Spleen (tissue), 11 donors: ENCODE measurements around the gene CHD9. TPM values are rescaled to one million over a fixed set of nuclear protein-coding genes. Genes with fewer than 3 reads are reported as not detected.
A peak's percentile ranks its signal among the peaks of the same experiment; 100 is the strongest.

ENCODE experiments used
- DNase-seq: peaks from one replicate; pipeline ENCODE4 v3.0.0-alpha.2; 2020
- H3K27ac ChIP-seq, 8 donors: fragments of 200-600 bp; sonication (generic) in 7 of 8; 1 replicate in 4 of 8; 2 replicates in 4 of 8; pipeline versions ENCODE4 v1.5.0 to v1.8.0; 2016 to 2021; ENCODE audit warnings: inconsistent platforms in 4 of 8, mild to moderate bottlenecking in 4 of 8, moderate library complexity in 1 of 8
- H3K27me3 ChIP-seq, 7 donors: fragments of 200-600 bp; sonication (generic) in 6 of 7; replicated peaks in 1 of 7; 1 replicate in 4 of 7; 2 replicates in 3 of 7; pipeline versions ENCODE4 v1.5.0 to v1.8.0; 2016 to 2021; ENCODE audit warnings: inconsistent platforms in 3 of 7, mild to moderate bottlenecking in 1 of 7
- H3K36me3 ChIP-seq, 6 donors: fragments of 200-600 bp; sonication (generic) in 5 of 6; 1 replicate in 4 of 6; 2 replicates in 2 of 6; pipeline versions ENCODE4 v1.5.0 to v1.8.0; 2016 to 2021; ENCODE audit warnings: inconsistent platforms in 2 of 6
- H3K4me1 ChIP-seq, 6 donors: fragments of 200-600 bp; sonication (generic) in 5 of 6; 1 replicate in 3 of 6; 2 replicates in 3 of 6; pipeline versions ENCODE4 v1.5.0 to v1.8.0; 2016 to 2021; ENCODE audit warnings: inconsistent platforms in 3 of 6
- H3K4me3 ChIP-seq, 8 donors: fragments of 200-600 bp; sonication (generic) in 7 of 8; 1 replicate in 4 of 8; 2 replicates in 4 of 8; pipeline versions ENCODE4 v1.5.0 to v1.8.0; 2016 to 2021; ENCODE audit warnings: inconsistent platforms in 4 of 8, mild to moderate bottlenecking in 4 of 8, moderate library complexity in 2 of 8
- H3K9me3 ChIP-seq, 8 donors: fragments of 200-600 bp; sonication (generic) in 7 of 8; 1 replicate in 4 of 8; 2 replicates in 4 of 8; pipeline versions ENCODE4 v1.5.0 to v1.8.0; 2016 to 2021; ENCODE audit warnings: inconsistent platforms in 4 of 8
- POLR2A ChIP-seq, 3 donors: fragments of 450-650 bp; IDR thresholded peaks; one replicate each; pipeline ENCODE4 v1.5.1; 2017; ENCODE audit warnings: antibody characterized with exemption in 3 of 3, mild to moderate bottlenecking in 1 of 3
- POLR2AphosphoS5 ChIP-seq, 3 donors: sonication (generic); formaldehyde crosslinking; IDR thresholded peaks; one replicate each; pipeline ENCODE4 v1.5.1; 2017; ENCODE audit warnings: antibody characterized with exemption in 3 of 3
- WGBS, 5 donors: extraction: QIAGEN DNeasy Blood & Tissue Kit in 3 of 5; methylation state at CpG; one replicate each; pipeline versions ENCODE4 v1.1.5 to v1.1.7; 2013 to 2018; 5-methylcytosine and 5-hydroxymethylcytosine counted together
- intact Hi-C: fragments of 100-400 bp; cut with DNase I; formaldehyde crosslinking; loops from one replicate; pipeline ENCODE4 v1.15.0; 2023; ENCODE audit warnings: low total_unique reads
- polyA plus RNA-seq, 3 donors: library from polyadenylated mRNA; stranded (reverse); fragments of 200-250 nt; gene quantifications; one replicate each; pipeline ENCODE4 v1.2.1, GENCODE V29; 2013
- total RNA-seq, 7 donors: library from RNA; depleted of rRNA in 3 of 7; stranded (reverse); fragments of >200 nt in 3 of 7; fragmentation: NEBNext Ultra II Directional in 4 of 7; extraction: Animal tissue kit (Norgen Biotek cat#: 25700) in 4 of 7; gene quantifications; one replicate each; pipeline versions ENCODE4 v1.1.0 to v1.2.1, GENCODE V29; 2016 to 2021
- TF ChIP-seq, protein P1 (sequence below), 11 experiments: fragments of 200-600 bp in 7 of 11; fragments of 450-650 bp in 4 of 11; sonication (generic) in 4 of 11; IDR thresholded peaks in 8 of 11; conservative IDR thresholded peaks in 3 of 11; 1 replicate in 7 of 11; 2 replicates in 4 of 11; pipeline versions ENCODE4 v1.4.0 to v1.8.0; 2016 to 2021; ENCODE audit warnings: antibody characterized with exemption in 11 of 11, inconsistent platforms in 4 of 11, mild to moderate bottlenecking in 1 of 11
- donor health status: healthy with polysubstance abuse.
- donor health status: DM: no; HTN: no; CAD: no; lungs with moderate emphysema.
- donor health status: DM: no; HTN: no; CAD: no.
- donor health status: Bipolar disorder and iron deficiency.
- donor health status: healthy.
- donor health status: DM: no; HTN: no; CAD: no.
- donor health status: DM: yes; HTN: yes; CAD: no.

The CHD9 gene
- total and polyA plus RNA-seq, 10 donors: 16.7 to 93.3 (median 76.0) TPM

DNA sequence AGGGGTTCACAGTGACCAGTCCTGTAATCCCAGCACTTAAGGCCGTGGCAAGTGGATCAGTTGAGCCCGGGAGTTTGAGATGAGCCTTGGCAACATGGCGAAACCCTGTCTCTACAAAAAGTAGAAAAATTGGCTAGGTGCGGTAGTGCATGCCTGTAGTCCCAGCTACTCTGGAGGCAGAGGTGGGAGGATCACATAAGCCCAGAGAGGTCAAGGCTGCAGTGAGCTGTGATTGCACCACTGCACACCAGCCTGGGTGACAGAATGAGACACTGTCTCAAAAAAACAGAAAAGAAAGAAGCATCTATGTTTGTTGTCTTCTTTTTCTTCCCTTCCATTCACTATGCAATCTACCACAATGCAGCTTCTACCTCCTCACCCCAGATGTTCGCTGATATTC, 227.5 kb downstream of the CHD9 start:
- Histone ChIP-seq H3K27me3 (no peaks in the 10 kb centered on the region), H3K4me1 (peaks cover 0 to 12% (median 0%) of the 10 kb centered on the region in 6 donors), H3K36me3 (peaks cover 0 to 89% (median 45%) of the 10 kb centered on the region in 6 donors), H3K4me3 (no peak overlapping the region), H3K9me3 (no peaks in the 10 kb centered on the region), H3K27ac (no peak overlapping the region)
- intact Hi-C loops: loop anchor here (10.0 kb wide), 1 partner anchor 228 kb away; the partner anchor contains the start of genes CHD9 and CHD9NB
- WGBS, 5 donors: 90 to 94% (median 92%) methylated on average over 5 of the region's 5 CpGs
- DNase-seq: no peak
- no peak for TF ChIP-seq POLR2AphosphoS5 (IDR thresholded peaks at IDR 0.05)
- TF ChIP-seq POLR2A (IDR thresholded peaks at IDR 0.05): no peak
- TF ChIP-seq, protein P1, sequence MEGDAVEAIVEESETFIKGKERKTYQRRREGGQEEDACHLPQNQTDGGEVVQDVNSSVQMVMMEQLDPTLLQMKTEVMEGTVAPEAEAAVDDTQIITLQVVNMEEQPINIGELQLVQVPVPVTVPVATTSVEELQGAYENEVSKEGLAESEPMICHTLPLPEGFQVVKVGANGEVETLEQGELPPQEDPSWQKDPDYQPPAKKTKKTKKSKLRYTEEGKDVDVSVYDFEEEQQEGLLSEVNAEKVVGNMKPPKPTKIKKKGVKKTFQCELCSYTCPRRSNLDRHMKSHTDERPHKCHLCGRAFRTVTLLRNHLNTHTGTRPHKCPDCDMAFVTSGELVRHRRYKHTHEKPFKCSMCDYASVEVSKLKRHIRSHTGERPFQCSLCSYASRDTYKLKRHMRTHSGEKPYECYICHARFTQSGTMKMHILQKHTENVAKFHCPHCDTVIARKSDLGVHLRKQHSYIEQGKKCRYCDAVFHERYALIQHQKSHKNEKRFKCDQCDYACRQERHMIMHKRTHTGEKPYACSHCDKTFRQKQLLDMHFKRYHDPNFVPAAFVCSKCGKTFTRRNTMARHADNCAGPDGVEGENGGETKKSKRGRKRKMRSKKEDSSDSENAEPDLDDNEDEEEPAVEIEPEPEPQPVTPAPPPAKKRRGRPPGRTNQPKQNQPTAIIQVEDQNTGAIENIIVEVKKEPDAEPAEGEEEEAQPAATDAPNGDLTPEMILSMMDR (IDR thresholded peaks at IDR 0.05 in 8 of 11, conservative IDR thresholded peaks at IDR 0.05 in 3 of 11): no peak

DNA sequence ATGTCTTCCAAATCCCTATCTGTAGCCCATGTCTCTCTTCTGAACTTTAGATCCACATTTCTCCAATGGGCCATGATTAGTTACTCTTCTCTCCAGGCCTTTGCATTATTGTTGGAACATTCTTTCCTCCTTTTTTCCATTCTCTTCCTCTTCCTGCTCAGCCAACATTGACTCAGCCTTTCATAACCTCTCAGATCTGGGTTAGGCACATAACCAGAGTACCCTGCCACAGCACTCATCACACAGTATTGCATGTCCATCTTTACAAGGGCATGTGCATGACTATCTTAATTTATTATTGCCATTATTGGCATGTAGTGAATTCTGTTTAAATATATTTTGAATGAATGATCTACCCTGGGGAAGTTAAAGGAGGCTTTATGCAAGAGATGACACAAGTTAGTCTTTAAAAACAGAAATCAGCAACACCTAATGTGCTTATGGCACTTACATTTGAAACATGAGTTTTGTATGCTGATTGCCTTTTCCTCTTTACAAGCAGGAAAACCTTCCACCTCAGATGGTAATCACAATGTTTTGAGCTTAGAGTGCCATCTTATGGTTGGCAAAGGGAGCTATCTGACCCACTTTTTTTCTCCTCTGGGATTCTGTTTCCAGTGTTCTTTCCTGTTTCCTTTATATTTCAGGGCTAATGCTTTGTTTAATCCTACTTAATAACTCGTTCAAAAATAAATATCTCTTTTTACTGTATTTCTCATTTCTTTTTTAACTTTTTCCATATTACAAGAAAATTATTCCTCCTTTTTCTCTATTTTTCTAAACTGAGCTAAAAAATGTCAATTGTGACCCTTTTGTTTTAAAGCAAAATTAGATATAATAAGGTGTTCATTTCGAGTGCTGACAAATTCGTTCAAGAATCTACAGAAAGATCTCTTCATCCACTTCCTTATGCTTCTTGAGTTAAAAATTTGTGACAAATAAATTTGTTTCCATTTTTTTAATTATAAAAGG, 228.5 kb downstream of the CHD9 start:
- no peak for DNase-seq
- H3K36me3 ChIP-seq: peaks cover 2 to 89% (median 45%) of the 10 kb centered on the region in 6 donors
- H3K4me1 ChIP-seq: peaks cover 0 to 12% (median 0%) of the 10 kb centered on the region in 6 donors
- no peak for TF ChIP-seq POLR2A (IDR thresholded peaks at IDR 0.05)
- TF ChIP-seq, protein P1 (IDR thresholded peaks at IDR 0.05 in 8 of 11, conservative IDR thresholded peaks at IDR 0.05 in 3 of 11): peak in 8 of 11 experiments; percentile 30 to 58 (median 48)
- no peaks in the 10 kb centered on the region for H3K9me3 ChIP-seq
- 60 to 79% (median 73%) methylated on average over 3 of the region's 3 CpGs for WGBS, 5 donors
- no peak overlapping the region for H3K4me3 ChIP-seq
- no peaks in the 10 kb centered on the region for H3K27me3 ChIP-seq
- intact Hi-C loops: loop anchor here (10.0 kb wide), 1 partner anchor 228 kb away; the partner anchor contains the start of genes CHD9 and CHD9NB
- H3K27ac ChIP-seq: peak overlapping the region in 3 of 8 donors; percentile 2 to 12 (median 5)

DNA sequence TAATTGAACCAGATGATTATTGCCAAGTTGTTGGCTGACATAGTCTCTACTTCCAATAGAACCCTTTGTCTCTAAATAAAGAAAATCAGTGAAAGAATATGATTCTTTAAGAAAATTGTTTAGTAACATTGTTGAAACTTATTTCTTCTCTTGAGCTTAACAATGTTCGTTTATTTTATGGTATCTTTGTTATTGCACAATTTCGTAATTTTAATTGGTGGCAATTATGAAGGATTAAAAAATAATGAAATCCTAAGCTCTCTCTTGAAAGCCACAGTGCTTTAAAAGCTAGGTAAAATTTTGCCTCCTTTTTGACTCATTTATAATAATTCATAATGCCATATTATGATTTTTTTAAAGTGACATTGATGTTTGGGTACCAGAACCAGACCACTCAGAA, 230.4 kb downstream of the CHD9 start:
- Histone ChIP-seq H3K27me3 (no peaks in the 10 kb centered on the region), H3K4me3 (no peak overlapping the region), H3K4me1 (peaks cover 0 to 12% (median 0%) of the 10 kb centered on the region in 6 donors), H3K36me3 (peaks cover 6 to 98% (median 62%) of the 10 kb centered on the region in 6 donors), H3K27ac (no peak overlapping the region), H3K9me3 (no peaks in the 10 kb centered on the region)
- 88 to 95% (median 93%) methylated on average over 2 of the region's 2 CpGs for WGBS, 5 donors
- TF ChIP-seq POLR2AphosphoS5 (IDR thresholded peaks at IDR 0.05): no peak
- DNase-seq: no peak
- intact Hi-C loops: loop anchor here (10.0 kb wide), 1 partner anchor 230 kb away; the partner anchor contains the start of genes CHD9 and CHD9NB

DNA sequence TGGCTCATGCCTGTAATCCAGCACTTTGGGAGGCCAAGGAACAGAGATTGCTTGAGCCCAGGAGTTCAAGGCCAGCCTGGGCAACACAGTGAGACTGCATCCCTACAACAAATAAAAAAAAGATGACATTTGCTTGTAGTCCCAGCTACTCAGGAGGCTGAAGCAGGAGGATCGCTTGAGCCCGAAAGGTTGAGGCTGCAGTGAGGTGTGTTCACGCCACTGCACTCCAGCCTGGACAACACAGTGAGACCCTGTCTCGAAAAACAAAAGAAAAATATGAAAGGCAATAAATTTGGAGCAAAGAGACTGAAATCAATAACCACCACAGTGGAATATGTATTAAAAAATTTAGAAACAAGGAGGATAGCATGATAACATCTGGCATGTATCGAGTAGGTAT, 235.7 kb downstream of the CHD9 start:
- H3K27ac ChIP-seq: no peak overlapping the region
- H3K4me3 ChIP-seq: no peak overlapping the region
- H3K9me3 ChIP-seq: no peaks in the 10 kb centered on the region
- peaks cover 6 to 100% (median 89%) of the 10 kb centered on the region in 6 donors for H3K36me3 ChIP-seq
- H3K27me3 ChIP-seq: no peaks in the 10 kb centered on the region
- WGBS, 5 donors: 96 to 99% (median 97%) methylated on average over 5 of the region's 5 CpGs
- TF ChIP-seq POLR2AphosphoS5 (IDR thresholded peaks at IDR 0.05): no peak
- TF ChIP-seq POLR2A (IDR thresholded peaks at IDR 0.05): no peak
- TF ChIP-seq, protein P1 (IDR thresholded peaks at IDR 0.05 in 8 of 11, conservative IDR thresholded peaks at IDR 0.05 in 3 of 11): no peak
- no peak for DNase-seq
- no peaks in the 10 kb centered on the region for H3K4me1 ChIP-seq
- intact Hi-C loops: no loop called here
